Measurements from ENCODE around the gene CCDC178. TPM values are rescaled to one million over a fixed set of nuclear protein-coding genes. Genes with fewer than 3 reads are reported as not detected.

Gene CCDC178
- total RNA-seq, 2 donors from 2014 or later: 0.33 to 9.9 TPM

GRCh38 chr18:32902568-32903330, 537.8 kb downstream of the CCDC178 start:
- TF ChIP-seq POLR2A (IDR thresholded peaks at IDR 0.05) (no peak), CTCF (IDR thresholded peaks at IDR 0.05) (no peak)
- no peaks in the 10 kb centered on the region for H3K36me3 ChIP-seq (replicated peaks in 1 of 2; ENCODE audit: insufficient read depth in 1 of 2, low read depth in 2 of 2)
- no peak overlapping the region for H3K27ac ChIP-seq
- no peaks in the 10 kb centered on the region for H3K4me1 ChIP-seq
- H3K27me3 ChIP-seq: no peaks in the 10 kb centered on the region
- H3K4me3 ChIP-seq: no peak overlapping the region
- ATAC-seq (no peak), DNase-seq (no peak)
- no peaks in the 10 kb centered on the region for H3K9me3 ChIP-seq
- intact Hi-C loops (cut with DNase I): no loop called here
- 56 to 66% methylated on average over 3 of the region's 3 CpGs for WGBS, 2 donors

GRCh38 chr18:32899819-32900218, 540.7 kb downstream of the CCDC178 start:
- ATAC-seq (no peak), DNase-seq (no peak)
- H3K36me3 ChIP-seq (replicated peaks in 1 of 2; ENCODE audit: insufficient read depth in 1 of 2, low read depth in 2 of 2): no peaks in the 10 kb centered on the region
- H3K9me3 ChIP-seq: peaks cover 0 to 8% (median 0%) of the 10 kb centered on the region in 3 donors
- H3K4me1 ChIP-seq: no peaks in the 10 kb centered on the region
- H3K4me3 ChIP-seq: no peak overlapping the region
- H3K27ac ChIP-seq: no peak overlapping the region
- WGBS, 2 donors: 45 to 51% methylated on average over 3 of the region's 3 CpGs
- intact Hi-C loops (cut with DNase I): no loop called here
- TF ChIP-seq POLR2A (IDR thresholded peaks at IDR 0.05) (no peak), CTCF (IDR thresholded peaks at IDR 0.05) (no peak)
- no peaks in the 10 kb centered on the region for H3K27me3 ChIP-seq

GRCh38 chr18:32896776-32897547, 543.6 kb downstream of the CCDC178 start:
- H3K4me3 ChIP-seq: no peak overlapping the region
- no peaks in the 10 kb centered on the region for H3K4me1 ChIP-seq
- no peak for TF ChIP-seq CTCF (IDR thresholded peaks at IDR 0.05)
- TF ChIP-seq POLR2A (IDR thresholded peaks at IDR 0.05): no peak
- no peaks in the 10 kb centered on the region for H3K36me3 ChIP-seq (replicated peaks in 1 of 2; ENCODE audit: insufficient read depth in 1 of 2, low read depth in 2 of 2)
- DNase-seq (no peak), ATAC-seq (no peak)
- H3K27me3 ChIP-seq: no peaks in the 10 kb centered on the region
- intact Hi-C loops (cut with DNase I): no loop called here
- H3K27ac ChIP-seq: no peak overlapping the region
- 48 to 62% methylated on average over 4 of the region's 4 CpGs for WGBS, 2 donors
- peaks cover 0 to 8% (median 0%) of the 10 kb centered on the region in 3 donors for H3K9me3 ChIP-seq

GRCh38 chr18:32893915-32894314, 546.6 kb downstream of the CCDC178 start:
- DNase-seq (no peak), ATAC-seq (no peak)
- Histone ChIP-seq H3K27ac (no peak overlapping the region), H3K4me1 (no peaks in the 10 kb centered on the region), H3K9me3 (peaks cover 0 to 8% (median 0%) of the 10 kb centered on the region in 3 donors), H3K27me3 (no peaks in the 10 kb centered on the region), H3K36me3 (replicated peaks in 1 of 2; ENCODE audit: insufficient read depth in 1 of 2, low read depth in 2 of 2) (no peaks in the 10 kb centered on the region), H3K4me3 (no peak overlapping the region)
- intact Hi-C loops (cut with DNase I): no loop called here
- WGBS, 2 donors: 72 to 75% methylated on average over 7 of the region's 7 CpGs
- no peak for TF ChIP-seq POLR2A (IDR thresholded peaks at IDR 0.05)
- TF ChIP-seq CTCF (IDR thresholded peaks at IDR 0.05): no peak
